ENCODE measurements around the gene PPL.
"Not testable (repeated sequence)": the region's sequence is repeated elsewhere in the genome, so short reads cannot be mapped to it uniquely, and the experiment has no call there.

PPL gene

GRCh38 chr16:4908854-4909401 is 28.0 kb downstream of the PPL start:
- no peak for DNase-seq

- DNase-seq, result no peak
Measured at GRCh38 chr16:4904942-4905615, 31.9 kb downstream of the PPL start.

- DNase-seq, result no peak
Measured at GRCh38 chr16:4904108-4904941, 32.6 kb downstream of the PPL start.

DNA sequence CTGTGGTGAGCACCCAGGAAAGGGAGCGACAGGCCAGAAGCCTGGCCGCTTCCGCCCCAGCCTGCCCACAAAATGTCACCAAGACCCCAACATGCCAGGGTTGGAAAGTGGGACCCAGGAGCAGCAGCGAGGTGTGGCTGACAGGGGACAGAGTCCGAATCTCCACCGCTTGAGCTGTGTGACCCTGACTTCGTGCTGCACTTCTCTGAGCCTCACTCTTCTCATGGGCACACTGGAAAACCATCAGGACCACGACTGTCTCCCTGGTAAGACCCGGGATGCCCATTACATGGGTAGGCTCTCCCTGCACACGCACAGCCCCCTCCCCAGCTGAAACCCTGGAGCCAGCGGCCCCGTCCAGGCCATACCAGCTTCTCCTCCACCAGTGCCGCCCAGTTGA is 34.9 kb downstream of the PPL start:
- no peak for DNase-seq

DNA sequence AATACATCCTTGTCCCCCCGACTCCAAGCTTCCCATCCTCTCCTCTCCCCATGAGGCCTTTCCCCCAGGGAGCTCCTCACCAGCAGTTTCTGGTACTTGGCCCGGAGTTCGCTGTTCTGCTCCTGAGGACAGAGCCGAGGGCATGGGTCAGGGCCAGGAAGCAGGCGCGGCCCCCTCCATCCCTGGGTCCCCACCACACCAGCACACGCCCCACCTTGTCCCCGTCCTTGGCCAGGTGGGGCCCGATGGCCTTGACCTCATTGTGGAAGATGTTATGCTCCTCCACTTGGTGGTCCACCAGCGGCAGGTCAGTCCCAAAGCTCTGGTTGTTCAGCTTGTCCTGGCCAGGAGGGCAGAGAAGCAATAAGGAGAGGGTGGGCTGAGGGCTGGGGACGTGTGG is 36.2 kb downstream of the PPL start:
- DNase-seq, result no peak

DNA sequence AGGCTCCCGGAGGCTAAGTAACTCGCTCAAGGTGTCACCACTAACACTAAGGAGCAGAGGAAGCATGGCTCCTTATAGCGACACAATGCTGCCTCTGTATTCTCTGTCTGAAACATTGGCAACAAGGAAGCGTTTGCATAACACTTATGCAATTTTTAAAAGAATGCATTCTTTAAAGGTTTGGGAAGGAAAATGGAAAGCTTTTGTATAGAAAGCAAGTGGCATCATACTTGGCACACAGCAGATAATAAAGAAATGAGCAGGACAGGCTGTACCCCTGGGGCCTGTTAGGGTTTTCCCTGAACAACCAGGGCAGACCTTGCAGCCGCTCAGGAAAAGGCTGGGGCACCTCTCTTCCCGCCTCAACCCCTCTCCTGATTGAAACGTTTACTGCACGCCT is 36.9 kb downstream of the PPL start:
- no peak for DNase-seq

DNA sequence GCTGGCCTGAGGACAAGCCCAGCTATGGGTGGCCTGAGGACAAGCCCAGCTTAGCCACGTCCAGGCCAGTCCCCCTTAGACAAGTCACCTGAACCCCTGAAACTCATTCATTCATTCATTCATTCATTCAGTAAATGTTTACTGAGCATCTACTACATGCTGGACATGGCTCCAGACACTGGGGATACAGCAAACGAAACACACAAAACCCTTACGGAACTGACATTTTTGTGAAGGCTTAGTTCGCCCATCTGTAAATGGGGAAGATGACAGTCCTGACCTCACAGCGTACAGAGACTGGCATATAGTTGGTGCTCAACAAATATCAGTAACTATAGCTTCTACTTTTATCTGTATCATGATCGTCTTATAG is 37.5 kb downstream of the PPL start:
- no peak for DNase-seq

- no peak for DNase-seq
Measured at GRCh38 chr16:4898811-4899473, 38.0 kb downstream of the PPL start.

GRCh38 chr16:4897328-4897727 is 39.6 kb downstream of the PPL start:
- no peak for DNase-seq

- DNase-seq, result not testable (repeated sequence)
Measured at GRCh38 chr16:4896761-4897160, 40.2 kb downstream of the PPL start.

DNA sequence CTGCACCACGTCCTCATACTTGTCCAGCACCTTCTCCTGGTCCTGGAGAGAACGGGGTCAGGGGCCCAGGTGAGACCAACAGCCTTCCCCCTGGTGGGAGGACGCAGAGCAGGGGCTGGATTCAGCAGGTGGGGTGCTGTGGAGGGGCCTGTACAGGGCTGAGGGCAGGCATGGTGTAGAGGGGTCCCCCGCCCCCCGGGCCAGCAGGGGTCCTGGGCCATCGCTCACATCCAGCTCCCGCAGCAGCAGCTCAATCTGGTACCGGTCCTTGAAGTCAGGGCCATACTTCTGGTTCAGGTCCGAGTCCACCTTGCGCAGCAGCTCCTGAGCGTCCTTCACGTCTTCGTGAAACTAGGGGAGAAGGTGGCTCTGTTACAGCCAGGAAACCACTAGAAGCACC is 41.6 kb downstream of the PPL start:
- DNase-seq, result no peak

GRCh38 chr16:4894276-4895150 is 42.4 kb downstream of the PPL start:
- no peak for DNase-seq

- no peak for DNase-seq
Measured at GRCh38 chr16:4893103-4893862, 43.7 kb downstream of the PPL start.

GRCh38 chr16:4892361-4893102 is 44.4 kb downstream of the PPL start:
- no peak for DNase-seq

DNA sequence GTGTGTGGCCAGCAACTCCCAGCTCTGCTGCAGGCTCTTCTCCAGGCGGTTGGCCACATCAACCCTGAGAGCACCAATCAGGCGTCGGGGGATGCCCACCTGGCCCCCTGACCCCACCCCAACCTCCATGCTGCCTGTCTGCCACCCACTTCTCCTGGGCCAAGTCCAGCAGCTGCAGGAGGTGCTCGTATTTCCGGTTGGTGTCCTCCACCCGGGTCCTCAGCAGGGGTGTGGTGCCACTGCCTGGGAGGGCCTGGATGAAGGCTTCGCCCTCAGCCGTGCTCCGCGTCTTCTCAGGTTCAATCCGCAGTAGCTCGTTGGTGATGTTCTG is 45.1 kb downstream of the PPL start:
- peak; percentile 36 for DNase-seq

- no peak for DNase-seq
Measured at GRCh38 chr16:4891097-4891885, 45.7 kb downstream of the PPL start.

DNA sequence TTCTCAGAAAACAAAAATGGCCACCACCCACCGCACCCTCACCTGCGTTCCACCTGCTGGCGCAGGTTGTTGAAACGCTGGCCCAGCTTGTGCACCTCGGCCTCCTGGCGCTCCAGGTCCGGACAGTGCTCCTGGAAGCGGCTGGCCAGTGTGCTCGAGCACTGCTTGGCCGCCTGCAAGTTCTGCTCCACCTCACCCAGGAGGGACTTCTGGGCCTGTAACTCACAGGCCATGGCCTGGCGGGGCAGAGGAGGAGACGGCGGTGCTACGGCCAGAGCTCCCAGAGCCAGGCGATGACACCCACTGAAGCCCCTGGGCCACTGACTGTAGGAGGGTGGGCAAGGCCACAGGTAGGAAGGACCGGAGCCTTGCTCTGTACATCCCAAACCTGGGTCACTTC is 46.3 kb downstream of the PPL start:
- no peak for DNase-seq

GRCh38 chr16:4890026-4890425 is 46.9 kb downstream of the PPL start:
- DNase-seq, result no peak

DNA sequence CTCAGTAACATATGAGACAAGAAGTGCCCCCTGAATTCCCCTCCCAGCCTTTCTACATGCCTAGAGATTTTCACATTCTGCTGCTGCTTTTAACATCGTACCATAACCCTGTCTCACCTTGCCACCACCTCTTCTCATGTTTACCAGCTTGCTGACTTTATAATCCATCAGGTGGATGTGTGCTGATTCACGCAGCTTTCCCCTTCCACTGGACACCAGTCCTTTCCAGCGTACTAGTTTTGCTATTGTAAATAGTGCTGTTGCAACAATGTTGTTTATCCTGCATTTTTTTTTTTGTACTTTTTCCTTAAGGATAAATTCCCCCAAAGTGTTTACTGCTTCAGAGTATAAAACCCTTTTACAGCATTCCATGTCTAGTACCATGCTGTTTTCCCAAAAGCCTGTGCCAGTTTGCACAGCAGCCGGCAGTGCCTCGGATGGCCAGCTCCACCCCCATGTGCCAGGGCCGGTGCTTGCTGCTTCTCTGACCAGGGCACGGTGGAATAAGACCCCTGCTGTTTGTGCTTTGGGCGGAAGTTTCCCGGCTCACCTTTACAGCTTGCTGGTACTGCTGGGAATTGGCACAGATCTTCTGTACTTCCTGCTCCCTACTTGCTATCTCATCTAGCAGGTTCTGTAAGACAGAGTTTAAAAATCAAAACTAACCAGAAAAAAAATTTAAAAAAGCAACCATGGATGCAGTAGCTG is 48.4 kb downstream of the PPL start:
- no peak for DNase-seq

GRCh38 chr16:4886151-4886550 is 50.8 kb downstream of the PPL start:
- DNase-seq, result no peak

Data from COR-L47 (cell line).